IMR-90 (cell line): Measurements from ENCODE around the gene ITM2B. TPM values are rescaled to one million over a fixed set of nuclear protein-coding genes. Genes with fewer than 3 reads are reported as not detected.

Experiments
- ATAC-seq: fragments of 200-7000 bp; cut with Tn5 transposase; 2 replicates; pipeline ENCODE4 v1.9.1; 2020; ENCODE audit warnings: low read depth, mild to moderate bottlenecking, moderate library complexity
- BruUV-seq: library from RNA; stranded (reverse); fragments of 400-500 nt; replicated peaks from 2 replicates; lab custom pipeline; 2021; lab: Mats Ljungman, UMichigan
- CTCF ChIA-PET: fragments of 300-600 bp; formaldehyde crosslinking; extraction: SDS; loops from one replicate; lab custom pipeline; 2021; ENCODE audit warnings: antibody characterized with exemption; lab: Yijun Ruan, JAX
- POLR2A ChIA-PET: fragments of 300-600 bp; sonication (Branson Sonifier 250); formaldehyde crosslinking; loops from one replicate; lab custom pipeline; 2022; ENCODE audit warnings: antibody characterized with exemption; ENCODE audit not compliant: unreplicated experiment; lab: Charles Lee
- DNase-seq: peaks from one replicate; pipeline ENCODE4 v3.0.0; 2013
- H2AFZ ChIP-seq: replicated peaks from 2 replicates; pipeline ENCODE3; 2013; ENCODE audit warnings: low read length, mild to moderate bottlenecking; ENCODE audit not compliant: poor library complexity
- H2AK5ac ChIP-seq: 2 replicates; pipeline ENCODE4 v1.6.1; 2013; ENCODE audit warnings: low read depth, low read length, inconsistent platforms
- H2AK9ac ChIP-seq: replicated peaks from 2 replicates; pipeline ENCODE3; 2013; ENCODE audit warnings: mild to moderate bottlenecking, low read depth, low read length, moderate library complexity; ENCODE audit not compliant: poor library complexity
- H2BK120ac ChIP-seq: 2 replicates; pipeline ENCODE4 v1.6.1; 2013; ENCODE audit warnings: low read depth, low read length, inconsistent platforms
- H2BK15ac ChIP-seq: 3 replicates; pipeline ENCODE4 v1.6.1; 2013; ENCODE audit warnings: low read depth, low read length, inconsistent platforms
- H2BK20ac ChIP-seq: 2 replicates; pipeline ENCODE4 v1.6.1; 2013; ENCODE audit warnings: low read depth, mild to moderate bottlenecking, inconsistent platforms, low read length, moderate library complexity
- H2BK5ac ChIP-seq: 2 replicates; pipeline ENCODE4 v1.6.1; 2013; ENCODE audit warnings: mild to moderate bottlenecking, low read depth, low read length, inconsistent platforms; ENCODE audit not compliant: poor library complexity, severe bottlenecking
- H3K14ac ChIP-seq: replicated peaks from 2 replicates; pipeline ENCODE4 v1.6.1; 2013; ENCODE audit warnings: low read depth, low read length, inconsistent platforms
- H3K18ac ChIP-seq: 2 replicates; pipeline ENCODE4 v1.6.1; 2013; ENCODE audit warnings: low read depth, low read length, control low read depth
- H3K23ac ChIP-seq: 2 replicates; pipeline ENCODE4 v1.6.1; 2013; ENCODE audit warnings: low read depth, low read length, inconsistent platforms
- H3K27ac ChIP-seq: 2 replicates; pipeline ENCODE4 v1.5.1; 2013; ENCODE audit warnings: mild to moderate bottlenecking, control low read depth, low read length; ENCODE audit not compliant: insufficient read depth
- H3K27me3 ChIP-seq: 2 replicates; pipeline ENCODE4 v1.6.1; 2013; ENCODE audit warnings: low read length; ENCODE audit not compliant: control insufficient read depth, insufficient read depth
- H3K36me3 ChIP-seq: 2 replicates; pipeline ENCODE4 v1.6.1; 2013; ENCODE audit warnings: low read length, mixed read lengths; ENCODE audit not compliant: control insufficient read depth, insufficient read depth
- H3K4ac ChIP-seq: 2 replicates; pipeline ENCODE4 v1.6.1; 2013; ENCODE audit warnings: low read depth, low read length, inconsistent platforms
- H3K4me1 ChIP-seq: 2 replicates; pipeline ENCODE4 v1.6.1; 2013; ENCODE audit warnings: low read length, mixed read lengths; ENCODE audit not compliant: control insufficient read depth, insufficient read depth
- H3K4me2 ChIP-seq: 2 replicates; pipeline ENCODE4 v1.6.1; 2013; ENCODE audit warnings: low read depth, mild to moderate bottlenecking, control low read depth, low read length, moderate library complexity
- H3K4me3 ChIP-seq: 2 replicates; pipeline ENCODE4 v1.5.1; 2013; ENCODE audit warnings: low read depth, mild to moderate bottlenecking, control low read depth, low read length, moderate library complexity; ENCODE audit not compliant: insufficient read depth
- H3K56ac ChIP-seq: 2 replicates; pipeline ENCODE4 v1.6.1; 2013; ENCODE audit warnings: low read length, inconsistent platforms; ENCODE audit not compliant: insufficient read depth; ENCODE audit errors: extremely low read depth
- H3K79me1 ChIP-seq, 2 experiments: 2 replicates each; pipeline ENCODE4 v1.6.1; 2013; ENCODE audit warnings: low read length in 2 of 2, inconsistent platforms in 1 of 2, low read depth in 1 of 2
- H3K9ac ChIP-seq: 2 replicates; pipeline ENCODE4 v1.6.1; 2013; ENCODE audit warnings: low read depth, low read length, control low read depth
- H3K9me1 ChIP-seq: 2 replicates; pipeline ENCODE4 v1.6.1; 2013; ENCODE audit warnings: low read length, inconsistent platforms; ENCODE audit not compliant: insufficient read depth
- H3K9me3 ChIP-seq: 2 replicates; pipeline ENCODE4 v1.6.1; 2013; ENCODE audit warnings: low read length; ENCODE audit not compliant: control insufficient read depth, insufficient read depth
- H4K20me1 ChIP-seq: 2 replicates; pipeline ENCODE4 v1.6.1; 2013; ENCODE audit warnings: low read length, inconsistent platforms; ENCODE audit not compliant: insufficient read depth
- H4K5ac ChIP-seq: 2 replicates; pipeline ENCODE4 v1.6.1; 2013; ENCODE audit warnings: mild to moderate bottlenecking, low read depth, low read length, control low read depth
- H4K8ac ChIP-seq, 2 experiments: 2 replicates each; pipeline ENCODE4 v1.6.1; 2013; ENCODE audit warnings: low read depth in 2 of 2, low read length in 2 of 2, control low read depth in 1 of 2, inconsistent platforms in 1 of 2
- H4K91ac ChIP-seq: 2 replicates; pipeline ENCODE4 v1.6.1; 2013; ENCODE audit warnings: low read depth, low read length, inconsistent platforms; ENCODE audit not compliant: insufficient read depth
- FOS ChIP-seq: fragments of 150-350 bp; IDR thresholded peaks from 2 replicates; pipeline ENCODE4 v1.6.1; 2016; ENCODE audit warnings: low read depth, low read length
- MAFK ChIP-seq: IDR thresholded peaks from 2 replicates; pipeline ENCODE4 v1.6.1; 2012; ENCODE audit warnings: low read depth, low read length, improper control_type of control experiment
- MXI1 ChIP-seq: IDR thresholded peaks from 2 replicates; pipeline ENCODE4 v1.6.1; 2012; ENCODE audit warnings: low read depth, mild to moderate bottlenecking, low read length, moderate library complexity, borderline replicate concordance
- RAD21 ChIP-seq: IDR thresholded peaks from 2 replicates; pipeline ENCODE4 v1.6.1; 2012; ENCODE audit warnings: low read length, improper control_type of control experiment
- WGBS, 2 experiments: methylation state at CpG; one replicate each; pipeline versions ENCODE4 v1.1.5 to v1.1.7; 2013; ENCODE audit warnings: missing lambda C conversion rate in 2 of 2; ENCODE audit not compliant: insufficient read length in 1 of 2; ENCODE audit errors: extremely low coverage in 2 of 2; 5-methylcytosine and 5-hydroxymethylcytosine counted together
- dilution Hi-C: fragments of 300-500 bp; cut with HindIII; formaldehyde crosslinking; loops from one replicate; pipeline ENCODE4 v1.14.3; 2018; ENCODE audit warnings: low sequenced_read_pairs; ENCODE audit not compliant: unreplicated experiment
- in situ Hi-C: fragments of 300-500 bp; cut with MboI; formaldehyde crosslinking; loops from 3 replicates; pipeline ENCODE4 v1.14.3; 2019; ENCODE audit warnings: low sequenced_read_pairs, inconsistent platforms, mixed read lengths
- intact Hi-C: fragments of 100-400 bp; cut with micrococcal nuclease; formaldehyde crosslinking; loops from 2 replicates; pipeline ENCODE4 v1.10.0; 2022
- polyA plus RNA-seq, 3 experiments: library from polyadenylated mRNA; depleted of rRNA; stranded (reverse); fragments of >200 nt; gene quantifications; 2 replicates each; pipeline ENCODE4 v1.2.3, GENCODE V29; 2012; ENCODE audit warnings: low replicate concordance in 1 of 3
- total RNA-seq: library from RNA; depleted of rRNA; stranded (reverse); fragments of >200 nt; gene quantifications from 2 replicates; pipeline ENCODE4 v1.2.3, GENCODE V29; 2012

Gene ITM2B
- total and polyA plus RNA-seq, 2 of the 4 experiments (the other 2 are of a cell fraction) = 51.1 to 158 TPM

DNA sequence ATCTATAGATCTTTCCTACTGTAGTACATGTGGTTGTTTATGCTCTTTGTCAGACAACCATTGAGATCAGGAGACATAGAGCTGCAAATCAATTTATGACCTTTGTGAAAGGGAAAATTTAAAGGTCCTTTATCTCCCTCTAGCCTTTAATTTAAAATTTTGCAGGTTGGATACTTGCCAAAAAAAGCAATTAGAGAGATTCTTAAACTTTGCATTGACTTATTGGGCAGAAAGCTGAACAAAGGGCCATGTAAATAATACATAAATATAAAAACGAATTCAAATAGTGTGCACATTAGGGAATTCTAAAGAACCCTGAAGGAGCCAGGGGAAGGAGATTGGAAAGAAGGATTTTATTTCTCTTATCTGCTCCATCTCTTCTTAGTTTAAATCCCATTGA lies 48.5 kb downstream of the ITM2B start:
- Histone ChIP-seq H2BK5ac (no peak overlapping the region), H2AFZ (no peak overlapping the region), H3K4me3 (no peak overlapping the region), H3K4me2 (no peak overlapping the region), H3K56ac (no peak overlapping the region), H4K8ac (no peak overlapping the region), H3K14ac (no peak overlapping the region), H2AK5ac (no peak overlapping the region), H3K27me3 (no peaks in the 10 kb centered on the region; the same call in 1 of the 2 replicates), H2AK9ac (no peak overlapping the region), H4K20me1 (no peaks in the 10 kb centered on the region), H3K9me3 (no peaks in the 10 kb centered on the region), H3K4ac (no peak overlapping the region), H3K9me1 (no peaks in the 10 kb centered on the region), H3K36me3 (no peaks in the 10 kb centered on the region), H3K79me1 (no peaks in the 10 kb centered on the region), H3K9ac (no peak overlapping the region), H3K18ac (no peak overlapping the region), H3K4me1 (no peaks in the 10 kb centered on the region), H3K23ac (no peak overlapping the region), H2BK15ac (no peak overlapping the region), H2BK20ac (no peak overlapping the region), H4K91ac (no peak overlapping the region), H2BK120ac (no peak overlapping the region), H3K27ac (no peak overlapping the region), H4K5ac (no peak overlapping the region)
- POLR2A ChIA-PET = no interaction called here
- intact Hi-C loops (no loop called here), in situ Hi-C loops (no loop called here), dilution Hi-C loops (no loop called here)
- no CpG with 5 or more reads among the region's 1 CpG for WGBS, 2 experiments
- TF ChIP-seq MXI1 = no peak
- no peak for TF ChIP-seq RAD21
- no peak for TF ChIP-seq MAFK
- TF ChIP-seq FOS = no peak
- ATAC-seq (no peak), DNase-seq (no peak)
- BruUV-seq = no TSS peak
- CTCF ChIA-PET = no interaction called here
